Measurements from ENCODE around the gene CHRM1.

CHRM1 gene

DNA sequence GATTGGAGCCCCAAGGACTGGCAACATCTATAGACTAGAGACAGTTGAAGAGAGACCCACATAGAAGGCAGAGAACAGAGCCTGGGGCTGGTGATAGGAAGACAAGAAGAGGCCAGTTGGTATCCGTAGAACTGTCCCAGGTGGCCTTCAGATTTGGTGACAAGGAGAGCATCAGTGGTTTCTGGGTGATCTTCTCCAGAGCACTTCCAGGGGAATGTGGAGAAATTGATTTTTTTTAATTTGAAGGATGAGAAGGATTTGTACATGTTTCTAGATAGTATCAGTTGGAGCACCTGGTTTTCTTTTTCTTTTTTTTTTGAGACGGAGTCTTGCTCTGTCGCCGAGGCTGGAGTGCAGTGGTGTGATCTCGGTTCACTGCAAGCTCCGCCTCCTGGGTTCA is 25.7 kb downstream of the CHRM1 start:
- Histone ChIP-seq H3K27ac (ENCODE audit: low read length) (no peak overlapping the region), H3K4me2 (ENCODE audit: insufficient read depth, low read length) (no peak overlapping the region), H3K9ac (ENCODE audit: low read depth, low read length) (no peak overlapping the region), H3K36me3 (ENCODE audit: insufficient read depth, low read length) (no peaks in the 10 kb centered on the region), H3K9me3 (ENCODE audit: insufficient read depth, low read length, severe bottlenecking) (no peaks in the 10 kb centered on the region), H3K4me3 (ENCODE audit: low read depth in 1 of 2, low read length in 2 of 2) (no peak overlapping the region), H3K27me3 (ENCODE audit: insufficient read depth, low read length, poor library complexity) (peaks cover 3% of the 10 kb centered on the region), H3K4me1 (ENCODE audit: insufficient read depth, low read length) (no peaks in the 10 kb centered on the region), H2AFZ (ENCODE audit: low read depth, low read length) (no peak overlapping the region), H4K20me1 (ENCODE audit: insufficient read depth, low read length) (0 out of 2 replicates have a peak, but pooled peaks cover 2% of the 10 kb centered on the region), H3K79me2 (ENCODE audit: insufficient read depth, low read length) (no peaks in the 10 kb centered on the region)
- TF ChIP-seq EZH2 (IDR thresholded peaks at IDR 0.05; ENCODE audit: borderline replicate concordance, low read depth, low read length, severe bottlenecking): no peak
- TF ChIP-seq, protein P1, sequence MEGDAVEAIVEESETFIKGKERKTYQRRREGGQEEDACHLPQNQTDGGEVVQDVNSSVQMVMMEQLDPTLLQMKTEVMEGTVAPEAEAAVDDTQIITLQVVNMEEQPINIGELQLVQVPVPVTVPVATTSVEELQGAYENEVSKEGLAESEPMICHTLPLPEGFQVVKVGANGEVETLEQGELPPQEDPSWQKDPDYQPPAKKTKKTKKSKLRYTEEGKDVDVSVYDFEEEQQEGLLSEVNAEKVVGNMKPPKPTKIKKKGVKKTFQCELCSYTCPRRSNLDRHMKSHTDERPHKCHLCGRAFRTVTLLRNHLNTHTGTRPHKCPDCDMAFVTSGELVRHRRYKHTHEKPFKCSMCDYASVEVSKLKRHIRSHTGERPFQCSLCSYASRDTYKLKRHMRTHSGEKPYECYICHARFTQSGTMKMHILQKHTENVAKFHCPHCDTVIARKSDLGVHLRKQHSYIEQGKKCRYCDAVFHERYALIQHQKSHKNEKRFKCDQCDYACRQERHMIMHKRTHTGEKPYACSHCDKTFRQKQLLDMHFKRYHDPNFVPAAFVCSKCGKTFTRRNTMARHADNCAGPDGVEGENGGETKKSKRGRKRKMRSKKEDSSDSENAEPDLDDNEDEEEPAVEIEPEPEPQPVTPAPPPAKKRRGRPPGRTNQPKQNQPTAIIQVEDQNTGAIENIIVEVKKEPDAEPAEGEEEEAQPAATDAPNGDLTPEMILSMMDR (IDR thresholded peaks at IDR 0.05; ENCODE audit: borderline replicate concordance, extremely low read depth, low read length, poor library complexity, severe bottlenecking): no peak
- ATAC-seq (ENCODE audit: insufficient read depth, low read depth): no peak
- DNase-seq: no peak

DNA sequence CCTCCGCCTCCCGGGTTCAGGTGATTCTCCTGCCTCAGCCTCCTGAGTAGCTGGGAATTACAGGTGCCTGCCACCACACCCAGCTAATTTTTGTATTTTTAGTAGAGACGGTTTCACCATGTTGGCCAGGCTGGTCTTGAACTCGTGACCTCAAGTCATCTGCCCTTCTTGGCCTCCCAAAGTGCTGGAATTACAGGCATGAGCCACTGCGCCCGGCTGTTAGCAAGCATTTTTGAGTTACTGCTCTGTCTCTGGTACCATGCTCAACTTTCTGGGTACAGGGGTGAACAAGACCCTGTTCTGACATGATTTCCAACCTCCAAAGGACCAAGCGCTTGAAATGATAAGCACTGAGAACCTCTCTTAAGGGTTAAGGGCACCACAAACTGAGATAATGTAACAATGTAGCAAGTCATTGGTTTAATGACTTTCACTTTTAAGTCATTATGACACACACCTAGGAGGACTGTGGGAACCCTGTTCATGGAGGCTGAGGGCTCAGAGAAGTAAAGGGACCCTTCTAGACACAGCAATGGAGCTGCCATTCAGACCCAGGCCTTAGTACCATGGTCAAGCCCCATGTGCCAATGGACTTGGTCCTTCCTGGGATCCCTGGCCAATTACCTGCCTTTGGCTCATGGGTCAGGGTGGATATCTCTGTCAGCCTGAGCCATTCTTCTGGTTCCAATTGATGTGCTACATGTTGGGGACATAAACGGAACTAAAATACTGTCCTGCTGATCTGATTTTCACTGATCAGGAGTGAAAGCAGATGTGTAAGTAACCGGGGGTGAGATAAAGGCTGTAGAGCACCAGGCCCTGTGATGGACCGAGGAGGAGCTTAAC is 28.9 kb downstream of the CHRM1 start:
- no peaks in the 10 kb centered on the region for H3K9me3 ChIP-seq (ENCODE audit: insufficient read depth, low read length, severe bottlenecking)
- no peaks in the 10 kb centered on the region for H3K4me1 ChIP-seq (ENCODE audit: insufficient read depth, low read length)
- H3K36me3 ChIP-seq (ENCODE audit: insufficient read depth, low read length): peaks cover 21% of the 10 kb centered on the region
- no peaks in the 10 kb centered on the region for H3K27me3 ChIP-seq (ENCODE audit: insufficient read depth, low read length, poor library complexity)
- no peak overlapping the region for H3K4me3 ChIP-seq (ENCODE audit: low read depth in 1 of 2, low read length in 2 of 2)
- DNase-seq: no peak
- H3K79me2 ChIP-seq (ENCODE audit: insufficient read depth, low read length): no peaks in the 10 kb centered on the region
- no peak overlapping the region for H3K9ac ChIP-seq (ENCODE audit: low read depth, low read length)
- no peak overlapping the region for H3K4me2 ChIP-seq (ENCODE audit: insufficient read depth, low read length)
- H2AFZ ChIP-seq (ENCODE audit: low read depth, low read length): no peak overlapping the region
- no peak for ATAC-seq (ENCODE audit: insufficient read depth, low read depth)
- TF ChIP-seq EZH2 (IDR thresholded peaks at IDR 0.05; ENCODE audit: borderline replicate concordance, low read depth, low read length, severe bottlenecking): no peak
- TF ChIP-seq, protein P1 (IDR thresholded peaks at IDR 0.05; ENCODE audit: borderline replicate concordance, extremely low read depth, low read length, poor library complexity, severe bottlenecking): no peak
- peaks cover 27% of the 10 kb centered on the region for H4K20me1 ChIP-seq (ENCODE audit: insufficient read depth, low read length)
- no peak overlapping the region for H3K27ac ChIP-seq (ENCODE audit: low read length)

DNA sequence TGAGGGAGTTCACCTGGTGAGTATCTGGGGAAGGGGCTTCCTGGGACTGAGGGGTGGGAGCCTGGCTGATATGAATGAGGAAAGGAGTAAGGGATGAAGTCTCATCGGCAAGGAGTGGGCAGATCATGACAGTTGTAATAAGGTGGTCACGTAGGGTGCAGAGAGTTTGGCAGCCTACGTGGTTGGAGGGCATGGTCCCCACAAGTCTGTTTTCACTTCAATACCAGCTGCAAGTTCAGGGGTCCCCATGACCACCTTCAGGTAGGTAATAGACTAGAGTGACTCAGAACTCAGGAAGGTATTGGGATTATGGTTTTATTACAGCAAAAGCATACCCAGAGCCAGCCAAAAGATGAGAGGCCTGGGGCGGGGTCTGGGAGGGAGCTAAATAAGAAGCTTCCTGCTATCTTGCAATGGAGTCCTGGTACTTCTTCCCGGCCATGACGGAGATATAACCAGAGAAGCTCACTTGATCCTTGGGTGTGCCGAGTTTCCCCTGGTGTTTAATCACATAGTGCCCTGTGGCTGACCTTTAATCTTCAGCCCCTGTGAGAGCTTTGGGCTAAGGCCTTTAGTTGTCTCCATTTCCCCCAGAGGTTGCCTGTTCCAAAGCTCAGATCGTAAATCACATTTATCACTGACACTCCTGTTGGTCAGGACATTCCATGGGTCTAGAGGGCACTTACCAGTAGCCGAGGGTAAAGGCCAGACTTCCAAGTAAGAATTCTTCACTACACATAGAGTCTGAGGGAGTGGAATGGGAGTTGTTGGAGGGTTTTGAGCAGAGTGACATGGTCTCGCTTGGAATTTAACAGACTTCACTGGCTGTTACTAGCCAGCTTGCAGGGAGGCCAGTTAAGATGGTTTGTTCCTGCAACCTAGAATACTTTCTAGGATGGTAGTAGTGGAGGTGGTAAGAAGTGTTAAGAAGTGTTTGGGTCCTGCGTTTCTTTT is 31.4 kb downstream of the CHRM1 start:
- Histone ChIP-seq H3K9ac (ENCODE audit: low read depth, low read length) (no peak overlapping the region), H3K9me3 (ENCODE audit: insufficient read depth, low read length, severe bottlenecking) (no peaks in the 10 kb centered on the region), H3K27ac (ENCODE audit: low read length) (peak overlapping the region; percentile 7; the same call in 1 of the 2 replicates), H2AFZ (ENCODE audit: low read depth, low read length) (no peak overlapping the region), H4K20me1 (ENCODE audit: insufficient read depth, low read length) (peaks cover 52% of the 10 kb centered on the region), H3K79me2 (ENCODE audit: insufficient read depth, low read length) (peaks cover 25% of the 10 kb centered on the region), H3K4me3 (ENCODE audit: low read depth in 1 of 2, low read length in 2 of 2) (no peak overlapping the region), H3K27me3 (ENCODE audit: insufficient read depth, low read length, poor library complexity) (no peaks in the 10 kb centered on the region), H3K4me1 (ENCODE audit: insufficient read depth, low read length) (peaks cover 21% of the 10 kb centered on the region), H3K4me2 (ENCODE audit: insufficient read depth, low read length) (no peak overlapping the region), H3K36me3 (ENCODE audit: insufficient read depth, low read length) (peaks cover 46% of the 10 kb centered on the region)
- TF ChIP-seq, protein P1 (IDR thresholded peaks at IDR 0.05; ENCODE audit: borderline replicate concordance, extremely low read depth, low read length, poor library complexity, severe bottlenecking): no peak
- TF ChIP-seq EZH2 (IDR thresholded peaks at IDR 0.05; ENCODE audit: borderline replicate concordance, low read depth, low read length, severe bottlenecking): no peak
- ATAC-seq (ENCODE audit: insufficient read depth, low read depth) (peak; percentile 55), DNase-seq (peak; percentile 46)

All from DND-41 (cell line).